Fibroblast of skin of back (primary cell): ENCODE results near the gene CDK19.

Experiments
- DNase-seq: peaks from one replicate; pipeline ENCODE4 v3.0.0-alpha.2; 2013

The CDK19 gene

DNA sequence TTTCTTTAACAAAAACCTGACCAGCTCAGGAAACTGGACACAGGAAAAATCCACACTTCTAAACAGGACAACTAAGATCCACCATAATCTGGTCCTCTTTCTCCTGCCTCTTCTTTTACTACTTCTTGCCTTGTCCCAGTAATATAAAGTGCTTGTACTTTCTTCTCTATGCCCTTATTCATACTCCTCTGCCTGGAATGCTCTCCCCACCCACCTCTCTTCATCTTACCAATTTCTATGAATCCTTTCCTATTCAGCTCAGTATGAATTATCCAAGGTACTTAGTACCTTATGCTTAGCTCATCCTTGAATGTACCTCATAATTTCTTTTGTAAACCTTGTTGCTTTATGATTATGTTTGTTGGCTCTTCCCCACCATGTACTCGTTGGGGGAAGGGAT is 159.4 kb downstream of the CDK19 start:
- no peak for DNase-seq

DNA sequence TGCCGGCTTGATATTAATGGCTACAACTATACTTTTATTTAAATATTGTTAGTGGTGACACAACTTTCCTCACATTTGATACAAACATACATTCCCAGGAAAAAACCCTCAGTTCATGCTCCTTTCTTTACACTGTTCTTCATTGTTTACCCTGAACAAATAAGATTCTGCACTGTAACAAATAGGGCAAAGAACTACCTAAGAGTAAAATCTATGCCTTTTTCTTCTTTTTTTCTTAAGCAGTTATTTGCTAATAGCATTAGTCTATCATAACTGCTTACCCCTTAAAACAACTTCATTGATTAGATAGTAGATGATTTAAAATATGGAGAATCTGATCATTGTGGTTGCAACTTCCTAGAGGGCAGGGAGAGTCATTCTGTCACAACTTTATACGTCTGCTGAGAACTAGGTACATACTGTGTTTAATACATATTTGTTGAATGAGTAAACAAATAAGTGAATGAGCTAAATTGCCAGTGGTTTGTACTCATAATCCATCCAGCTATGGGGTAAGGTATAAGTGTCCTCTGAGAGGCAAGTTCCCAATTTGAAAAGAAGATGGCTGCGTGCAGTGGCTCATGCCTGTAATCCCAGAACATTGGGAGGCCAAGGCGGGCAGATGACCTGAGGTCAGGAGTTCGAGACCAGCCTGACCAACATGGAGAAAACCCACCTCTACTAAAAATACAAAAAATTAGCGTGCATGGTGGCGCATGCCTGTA is 161.0 kb downstream of the CDK19 start:
- no peak for DNase-seq

DNA sequence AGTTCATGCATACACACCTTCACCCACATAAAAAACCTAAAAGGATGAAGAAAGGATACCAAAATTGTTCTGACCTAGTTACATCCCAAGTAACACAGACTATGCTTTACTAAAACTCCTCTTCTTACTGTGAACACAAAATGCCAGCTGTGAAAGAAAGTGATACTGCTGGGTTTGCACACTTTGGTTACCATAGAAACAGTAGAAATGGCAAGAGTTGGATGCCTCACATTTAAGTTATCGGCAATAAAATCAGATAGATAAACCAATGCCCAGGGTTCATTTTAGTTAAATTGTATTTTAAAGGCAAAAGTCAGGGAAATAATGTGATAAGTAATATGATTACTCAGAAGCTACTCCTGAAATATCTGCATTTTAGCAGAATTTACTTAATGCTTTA is 161.9 kb downstream of the CDK19 start:
- DNase-seq = no peak

DNA sequence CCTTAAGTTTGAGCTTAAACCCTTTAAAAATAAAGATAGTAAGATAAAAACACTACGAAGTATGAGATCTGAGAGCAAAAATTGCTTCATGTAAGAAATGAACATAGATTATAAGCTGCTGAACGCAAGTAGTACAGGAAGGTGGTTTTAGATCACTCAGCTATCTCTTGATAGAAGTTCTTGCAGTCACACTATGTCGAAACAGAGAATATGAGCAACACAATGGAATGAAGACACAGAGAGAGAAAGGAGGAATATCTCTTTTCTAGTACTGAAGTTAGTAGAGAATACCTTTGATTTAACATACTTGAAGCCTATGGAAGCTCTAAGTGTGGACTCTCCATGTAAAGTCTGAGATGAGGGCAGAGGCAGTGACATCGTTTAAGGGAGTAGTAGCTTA is 162.7 kb downstream of the CDK19 start:
- no peak for DNase-seq

DNA sequence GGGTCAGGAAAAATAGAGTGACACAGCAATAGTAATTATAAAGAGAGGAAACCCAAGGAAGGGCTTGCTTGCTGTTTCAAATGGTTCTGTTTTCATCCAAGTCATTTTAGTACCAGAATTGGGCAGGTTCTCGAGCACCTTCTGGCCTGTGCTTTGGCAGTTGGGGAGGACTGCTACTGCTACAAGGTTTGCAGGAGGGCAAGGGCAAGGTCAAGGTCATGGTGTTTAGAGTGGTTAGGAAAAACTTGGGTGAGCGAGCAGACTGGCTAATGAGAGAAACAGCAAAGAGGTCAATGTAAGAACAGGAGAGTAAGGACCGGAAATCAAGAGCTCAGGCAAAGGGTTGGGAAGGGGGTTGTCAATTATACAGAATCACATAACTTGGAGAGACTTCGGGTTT is 164.5 kb downstream of the CDK19 start:
- no peak for DNase-seq

DNA sequence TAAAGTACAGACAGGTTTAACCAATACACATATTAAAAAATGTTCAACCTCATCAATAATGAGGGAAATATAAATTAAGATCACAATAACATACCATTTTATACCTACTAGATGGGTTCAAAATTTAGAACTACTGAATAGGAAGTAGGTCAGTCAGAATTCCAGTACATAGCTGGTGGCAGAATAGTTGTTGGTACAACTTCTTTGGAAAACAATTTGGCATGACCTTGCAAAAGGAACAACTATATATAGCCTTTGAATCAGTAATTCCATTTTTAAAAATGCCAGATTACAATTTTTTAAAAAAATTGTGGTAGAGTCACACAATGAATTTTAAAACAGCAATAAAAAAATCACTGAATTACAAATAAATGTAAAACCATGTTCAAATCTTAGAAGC is 165.6 kb downstream of the CDK19 start:
- DNase-seq = no peak

DNA sequence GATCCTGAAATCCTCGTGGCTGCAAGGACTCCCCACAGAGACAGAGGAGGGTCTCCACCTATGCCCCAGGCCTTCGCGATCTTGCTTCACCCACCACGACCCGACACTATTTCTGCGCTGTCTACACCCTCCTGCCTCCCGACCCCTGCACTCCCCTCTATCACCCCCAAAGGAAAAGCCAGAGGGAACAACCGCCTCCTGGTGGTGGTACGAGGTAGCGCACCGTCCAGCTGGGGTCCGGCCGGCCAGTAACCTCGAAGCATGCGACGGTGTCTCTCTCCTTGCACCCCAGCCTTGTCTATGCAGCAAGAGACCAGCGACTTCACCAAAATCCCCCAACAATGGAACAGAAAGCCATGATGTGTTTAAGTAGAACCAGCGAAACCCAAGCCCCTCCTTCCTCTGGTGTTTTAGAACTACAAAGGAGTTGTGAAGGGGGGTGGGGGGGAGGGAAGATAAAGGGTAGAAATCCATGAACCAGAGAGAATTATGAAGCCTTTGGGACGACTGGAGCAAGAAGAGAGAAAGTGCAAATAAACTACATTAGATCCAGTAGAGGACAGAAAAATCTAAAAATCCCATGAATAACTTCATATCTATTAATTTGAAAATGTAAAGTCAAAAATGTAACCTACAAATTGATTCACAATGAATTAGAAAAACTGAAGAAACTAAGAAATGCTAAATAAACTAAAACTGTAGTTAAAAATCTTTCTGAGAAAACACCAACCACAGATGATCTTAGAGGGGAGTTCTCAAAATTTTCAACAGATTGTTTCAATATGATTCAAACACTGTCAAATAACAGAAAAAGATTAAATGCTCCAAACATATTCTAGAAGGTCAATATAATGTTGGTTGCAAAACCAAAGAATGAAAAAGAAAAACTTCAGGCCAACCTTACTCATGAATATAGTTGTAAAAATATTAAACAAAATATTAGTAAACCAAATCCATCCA is 168.0 kb downstream of the CDK19 start:
- DNase-seq = no peak

DNA sequence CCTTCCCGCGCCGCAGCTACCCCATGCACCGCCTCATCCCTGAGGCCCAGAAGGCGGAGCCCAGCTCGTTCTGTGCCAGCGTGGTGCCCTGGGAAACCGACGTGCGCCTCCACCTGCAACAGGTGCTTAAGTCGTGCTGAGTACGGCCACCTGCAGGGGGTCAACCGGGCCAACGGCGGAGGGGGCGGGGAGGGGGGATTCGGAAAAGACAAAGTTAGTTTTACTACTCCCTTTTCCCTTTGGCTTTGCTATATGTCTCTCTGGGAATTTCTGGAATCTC is 168.9 kb downstream of the CDK19 start:
- DNase-seq = no peak

DNA sequence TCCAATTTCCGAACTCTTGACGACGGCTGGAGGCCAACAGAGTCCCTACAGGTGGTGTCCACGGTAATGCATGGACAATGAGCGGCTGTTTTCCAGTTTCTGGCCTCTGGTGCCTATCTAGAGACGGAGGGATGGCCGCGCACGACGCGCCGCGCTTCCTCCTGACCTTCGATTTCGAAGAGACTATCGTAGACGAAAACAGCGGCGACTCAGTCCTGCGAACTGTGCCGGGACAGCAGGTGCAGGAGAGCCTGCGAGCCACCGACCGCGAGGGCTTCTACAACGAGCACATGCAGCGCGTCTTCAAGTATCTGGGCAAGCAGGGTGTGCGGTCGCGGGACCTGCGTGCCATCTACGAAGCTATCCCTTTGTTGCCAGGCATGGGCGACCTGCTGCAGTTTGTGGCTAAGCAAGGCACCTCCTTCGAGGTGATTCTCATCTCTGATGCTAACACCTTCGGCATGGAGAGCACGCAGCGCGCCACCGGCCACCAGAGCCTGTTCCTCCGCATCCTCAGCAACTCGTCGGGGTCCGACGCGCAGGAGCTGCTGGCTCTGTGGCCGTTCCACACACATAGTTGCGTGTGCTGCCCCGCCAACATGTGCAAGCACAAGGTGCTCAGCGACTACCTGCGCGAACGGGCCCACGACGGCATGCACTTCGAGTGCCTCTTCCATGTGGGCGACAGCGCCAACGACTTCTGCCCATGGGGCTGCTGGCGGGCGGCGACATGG is 169.4 kb downstream of the CDK19 start:
- no peak for DNase-seq

DNA sequence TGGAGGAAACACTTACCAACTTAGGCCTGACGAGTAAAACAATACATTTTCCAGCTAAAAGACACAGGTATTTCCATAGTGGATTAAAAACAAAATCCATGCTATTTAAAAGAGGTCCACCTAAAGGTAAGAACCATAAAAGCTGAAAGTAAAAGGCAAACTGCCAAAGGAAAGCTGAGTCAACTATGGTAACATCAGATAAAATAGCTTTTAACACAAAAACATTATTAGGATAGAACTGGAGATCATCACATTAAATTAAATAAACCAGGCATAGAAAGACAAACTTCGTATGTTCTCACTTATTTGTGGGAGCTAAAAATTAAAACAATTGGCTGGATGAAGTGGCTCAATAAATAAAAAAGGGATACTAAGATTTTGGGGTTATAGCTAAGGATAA is 172.1 kb downstream of the CDK19 start:
- no peak for DNase-seq

DNA sequence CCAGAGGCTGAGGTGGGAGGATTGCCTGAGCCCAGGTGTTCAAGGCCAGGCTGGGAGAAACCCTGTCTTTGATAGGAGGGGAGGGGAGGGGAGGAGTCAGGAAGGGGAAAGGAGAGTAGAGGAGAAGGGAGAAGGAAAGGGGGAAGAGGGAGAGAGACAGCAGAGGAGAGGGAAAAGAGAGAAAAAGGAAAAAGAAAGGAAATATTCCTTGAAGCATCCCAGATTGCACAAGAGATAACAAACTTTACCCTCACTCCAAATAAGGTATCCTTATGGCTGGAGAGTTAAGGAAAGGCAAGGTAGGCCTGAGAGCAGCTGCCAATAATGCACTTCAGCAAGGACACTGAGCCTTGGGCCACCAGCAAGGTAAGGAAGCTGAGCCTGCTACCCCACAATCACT is 172.6 kb downstream of the CDK19 start:
- no peak for DNase-seq

DNA sequence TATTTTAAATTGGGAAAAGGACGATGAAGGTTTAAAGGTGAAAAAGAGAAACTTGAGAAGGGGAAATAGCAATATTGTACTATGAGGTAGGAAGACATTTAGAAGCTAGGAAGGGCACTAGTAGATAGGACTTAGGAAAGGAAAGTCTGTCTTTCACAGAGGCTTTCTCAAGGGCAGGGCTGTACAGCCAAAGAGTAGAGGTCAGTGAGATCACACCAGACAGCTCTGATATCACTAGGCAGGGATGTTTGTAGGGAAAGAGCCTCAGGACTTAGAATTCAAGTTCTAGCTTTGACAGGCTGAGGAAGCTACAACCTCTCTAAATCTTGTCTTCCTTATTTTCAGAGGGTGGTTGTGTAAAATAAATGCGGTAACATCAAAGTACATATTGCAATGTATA is 178.5 kb downstream of the CDK19 start:
- no peak for DNase-seq

DNA sequence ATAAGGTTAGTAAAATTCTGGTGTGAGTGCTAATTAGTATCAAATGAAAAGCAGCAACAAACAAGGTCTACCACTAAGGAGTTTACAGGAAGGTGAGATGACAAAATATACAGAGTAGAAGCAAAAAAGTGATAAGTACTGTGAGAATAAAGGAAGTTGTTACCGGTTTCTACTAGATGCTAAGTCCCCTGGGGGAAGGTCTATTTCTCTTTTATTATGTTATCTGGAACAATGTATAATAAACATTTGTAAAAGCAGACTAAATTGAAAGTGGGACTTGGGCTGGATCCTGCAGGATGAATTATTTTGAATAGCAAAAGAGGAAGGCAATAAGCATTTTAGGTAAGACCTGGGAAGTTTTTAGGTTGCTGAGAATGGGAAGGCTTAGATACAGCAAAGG is 180.2 kb downstream of the CDK19 start:
- DNase-seq = no peak

DNA sequence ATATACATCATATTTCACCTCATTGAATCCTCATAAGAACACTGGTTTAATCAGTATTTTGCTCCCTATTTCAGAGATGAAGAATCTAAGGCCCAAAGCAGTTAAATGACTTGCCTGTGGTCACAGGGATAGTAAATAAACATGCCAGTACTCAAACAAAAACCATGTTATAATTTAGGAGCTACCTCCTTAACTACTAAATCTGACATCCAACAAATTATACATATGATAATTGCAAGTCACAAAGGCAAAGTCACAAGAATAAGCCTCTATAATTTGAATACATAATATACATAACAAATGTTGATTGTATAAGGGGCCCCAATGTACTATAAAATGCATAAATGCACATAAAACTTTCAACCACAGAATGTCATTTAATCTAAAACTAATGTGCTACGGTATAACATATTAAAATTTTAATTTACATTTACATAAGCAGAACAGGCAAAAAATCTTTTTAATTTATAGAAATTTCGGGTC is 181.5 kb downstream of the CDK19 start:
- no peak for DNase-seq

DNA sequence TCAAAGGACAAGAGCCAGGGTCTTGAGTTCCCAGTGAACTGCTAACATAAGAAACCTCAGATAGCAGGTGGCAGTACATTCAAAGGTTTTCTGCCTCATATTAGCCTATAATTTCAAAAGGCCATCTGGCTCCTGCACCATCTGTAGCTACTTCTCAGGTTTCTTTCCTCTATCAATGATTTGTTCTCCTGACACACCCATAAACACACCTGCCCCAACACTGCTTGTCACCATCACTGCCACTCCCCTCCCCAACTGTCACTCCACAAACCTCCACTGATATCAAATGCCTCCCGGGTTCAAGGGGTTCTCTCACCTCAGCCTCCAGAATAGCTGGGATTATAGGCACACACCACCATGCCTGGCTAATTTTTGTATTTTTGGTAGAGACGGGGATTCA is 186.1 kb downstream of the CDK19 start:
- no peak for DNase-seq

DNA sequence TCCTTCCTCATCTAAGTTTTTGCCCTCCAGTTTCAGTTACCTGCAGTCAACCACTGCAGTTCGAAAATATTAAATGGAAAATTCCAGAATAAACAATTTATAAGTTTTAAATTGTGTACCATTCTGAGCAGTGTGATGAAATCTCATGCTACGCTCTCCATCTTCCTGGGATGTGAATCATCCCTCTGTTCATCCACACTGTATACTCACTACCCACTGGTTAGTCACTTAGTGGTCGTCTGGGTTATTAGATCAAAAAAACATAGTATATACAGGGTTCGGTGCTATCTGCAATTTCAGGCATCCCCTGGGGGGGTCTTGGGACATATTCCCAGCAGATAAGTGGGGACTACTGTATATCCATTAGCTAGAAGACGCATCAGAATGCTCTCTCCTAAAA is 186.9 kb downstream of the CDK19 start:
- DNase-seq = peak; percentile 67

DNA sequence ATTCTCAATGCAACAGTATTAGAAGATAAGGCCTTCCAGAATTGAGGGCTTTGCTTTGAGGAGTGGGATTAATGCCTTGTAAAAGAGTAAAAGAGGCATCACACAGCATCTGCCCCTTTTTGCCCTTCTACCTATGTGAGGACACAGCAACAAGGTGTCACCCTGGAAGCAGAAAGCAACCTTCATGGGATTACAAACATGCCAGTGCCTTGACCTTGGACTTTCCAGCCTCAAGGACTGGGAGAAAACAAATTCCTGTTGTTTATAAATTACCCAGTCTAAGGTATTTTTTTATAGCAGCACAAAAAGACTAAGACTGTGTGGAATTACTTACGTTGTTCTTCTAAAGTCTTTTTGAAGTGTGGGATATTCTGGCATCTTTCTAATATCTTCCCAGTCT is 188.8 kb downstream of the CDK19 start:
- DNase-seq = no peak

DNA sequence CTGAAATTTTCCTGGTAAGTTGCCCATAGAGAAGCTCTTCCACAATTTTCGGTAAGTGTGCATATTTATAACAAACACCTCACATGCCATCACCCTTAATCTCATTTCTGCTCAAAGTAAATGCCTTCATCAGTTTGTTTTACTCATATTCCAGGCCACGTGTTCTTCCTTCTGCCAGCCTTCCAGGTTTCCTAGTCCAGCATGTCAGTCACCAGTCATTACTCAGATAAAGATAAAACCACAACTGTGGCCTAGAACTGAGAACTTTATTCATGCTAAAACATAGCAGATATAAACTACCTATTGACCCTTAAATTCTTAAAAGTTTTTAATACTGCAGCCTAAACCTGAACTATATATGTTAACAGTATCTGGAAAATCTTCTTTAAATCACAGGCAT is 189.4 kb downstream of the CDK19 start:
- DNase-seq = peak; percentile 13

DNA sequence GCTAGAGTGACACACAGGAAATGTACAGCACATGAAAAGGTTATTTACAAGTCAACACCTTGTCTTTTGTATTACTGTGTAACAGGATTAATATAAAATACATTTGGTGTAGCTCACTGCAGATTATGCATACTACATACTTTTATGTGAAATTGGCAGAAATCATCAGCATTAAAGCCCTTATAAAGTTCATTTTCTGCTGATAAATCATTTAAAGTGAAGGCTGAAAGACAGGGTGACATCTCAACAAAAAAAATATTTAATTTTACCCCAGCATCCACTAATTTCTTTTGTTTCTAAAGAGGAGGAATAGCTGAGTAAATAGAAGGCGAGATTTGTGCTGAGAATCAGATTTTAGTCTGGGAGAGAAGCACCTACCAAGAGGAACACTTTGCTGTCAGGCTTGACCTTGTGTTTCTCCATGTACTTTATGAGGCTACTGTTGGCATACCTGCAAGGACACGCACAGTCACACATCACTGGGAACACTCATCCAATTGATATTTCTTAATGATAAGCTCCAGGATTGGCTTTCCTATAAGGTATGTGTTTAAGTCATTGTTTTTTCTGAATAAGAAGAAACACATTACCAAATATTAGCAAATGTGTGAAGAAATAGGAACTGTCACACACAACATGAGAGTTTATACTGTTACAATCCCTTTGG is 192.2 kb downstream of the CDK19 start:
- no peak for DNase-seq

DNA sequence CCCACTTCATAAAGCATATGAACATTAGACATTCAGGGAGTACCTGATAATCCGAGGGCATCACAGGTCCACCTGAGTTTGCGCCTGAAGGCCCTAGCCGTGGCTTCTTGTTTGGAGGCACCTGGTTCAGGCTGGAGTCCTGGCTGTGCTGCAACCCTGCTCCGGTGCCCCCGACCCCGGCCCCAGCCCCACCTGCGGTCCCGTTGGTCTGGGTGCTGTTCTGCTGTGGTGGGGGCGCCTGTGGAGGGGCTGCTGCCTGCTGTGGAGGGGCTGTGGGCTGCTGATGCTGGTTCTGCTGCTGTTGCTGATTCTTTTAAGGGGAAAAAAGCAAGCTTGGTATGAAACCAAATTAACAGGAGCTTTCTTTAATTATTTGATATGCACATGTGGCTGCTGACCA is 194.2 kb downstream of the CDK19 start:
- no peak for DNase-seq

DNA sequence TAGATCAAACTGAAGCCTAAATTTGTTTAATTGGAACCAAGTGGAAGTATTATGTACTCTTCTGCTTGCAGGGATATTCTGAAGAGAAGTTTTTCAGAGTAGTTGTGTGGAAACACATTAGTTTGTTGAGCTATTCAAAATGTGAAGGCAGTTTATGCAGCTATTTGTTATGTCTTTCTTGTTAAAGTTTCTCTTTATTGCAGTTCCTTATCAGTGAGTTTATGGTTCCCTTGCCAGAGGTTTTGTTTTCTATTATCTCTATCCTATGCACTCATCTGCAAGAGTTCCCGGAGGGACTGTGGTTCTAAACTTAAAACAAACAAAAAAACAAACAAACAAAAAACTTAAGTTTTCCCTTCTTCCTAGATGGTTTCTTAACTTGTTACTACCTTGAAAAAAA is 195.2 kb downstream of the CDK19 start:
- DNase-seq = no peak

DNA sequence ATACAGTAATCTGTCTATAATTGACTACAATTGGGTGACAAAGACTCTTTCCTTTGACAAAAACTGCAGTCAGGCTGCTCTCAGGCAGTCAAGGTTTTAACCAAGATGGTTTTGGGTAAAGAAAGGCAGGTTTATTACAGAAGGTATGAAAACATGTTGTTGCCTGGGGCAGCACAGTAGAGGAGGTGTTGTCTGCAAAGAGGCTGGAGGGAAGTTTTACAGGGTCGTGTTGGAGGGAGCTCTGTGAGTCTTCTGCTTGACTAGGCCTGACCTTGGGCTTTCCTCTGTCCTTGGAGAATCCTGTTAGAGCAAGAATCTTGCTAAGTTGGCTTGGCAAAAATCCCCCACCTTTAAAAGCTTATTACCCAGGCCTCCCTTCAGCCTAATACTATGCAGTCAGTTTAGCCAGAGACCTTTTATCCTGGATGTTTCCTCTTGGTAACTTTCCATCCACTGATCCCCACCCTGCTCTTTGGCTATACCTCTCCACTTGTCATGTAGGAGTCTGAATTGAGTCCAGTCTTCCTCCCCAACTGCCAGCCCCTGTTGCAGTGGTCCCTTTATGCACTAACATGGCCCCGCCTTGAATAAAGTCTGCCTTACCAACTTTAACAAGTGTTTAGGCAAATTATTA is 195.9 kb downstream of the CDK19 start:
- DNase-seq = no peak
